Stimulated activated CD4-positive, alpha-beta T cell treated with anti-CD3 and anti-CD28 coated beads, Interleukin-15, amount 100 ng/mL, for 48 hours (primary cell): Measurements from ENCODE around the gene GAB2.
"Not testable (repeated sequence)": the region's sequence is repeated elsewhere in the genome, so short reads cannot be mapped to it uniquely, and the experiment has no call there.

ENCODE experiments used
- DNase-seq, 2 donors: peaks; one replicate each; pipeline ENCODE4 v3.0.0-alpha.2; 2020; ENCODE audit warnings: low read depth in 2 of 2

The GAB2 gene, protein sequence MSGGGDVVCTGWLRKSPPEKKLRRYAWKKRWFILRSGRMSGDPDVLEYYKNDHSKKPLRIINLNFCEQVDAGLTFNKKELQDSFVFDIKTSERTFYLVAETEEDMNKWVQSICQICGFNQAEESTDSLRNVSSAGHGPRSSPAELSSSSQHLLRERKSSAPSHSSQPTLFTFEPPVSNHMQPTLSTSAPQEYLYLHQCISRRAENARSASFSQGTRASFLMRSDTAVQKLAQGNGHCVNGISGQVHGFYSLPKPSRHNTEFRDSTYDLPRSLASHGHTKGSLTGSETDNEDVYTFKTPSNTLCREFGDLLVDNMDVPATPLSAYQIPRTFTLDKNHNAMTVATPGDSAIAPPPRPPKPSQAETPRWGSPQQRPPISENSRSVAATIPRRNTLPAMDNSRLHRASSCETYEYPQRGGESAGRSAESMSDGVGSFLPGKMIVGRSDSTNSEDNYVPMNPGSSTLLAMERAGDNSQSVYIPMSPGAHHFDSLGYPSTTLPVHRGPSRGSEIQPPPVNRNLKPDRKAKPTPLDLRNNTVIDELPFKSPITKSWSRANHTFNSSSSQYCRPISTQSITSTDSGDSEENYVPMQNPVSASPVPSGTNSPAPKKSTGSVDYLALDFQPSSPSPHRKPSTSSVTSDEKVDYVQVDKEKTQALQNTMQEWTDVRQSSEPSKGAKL

GRCh38 chr11:78417175-78417887 is at the start of gene GAB2:
GAB2 (minus strand) TSS chr11:78417820; CDS start chr11:78417720, 100 bp downstream.
- no peak for DNase-seq

DNA sequence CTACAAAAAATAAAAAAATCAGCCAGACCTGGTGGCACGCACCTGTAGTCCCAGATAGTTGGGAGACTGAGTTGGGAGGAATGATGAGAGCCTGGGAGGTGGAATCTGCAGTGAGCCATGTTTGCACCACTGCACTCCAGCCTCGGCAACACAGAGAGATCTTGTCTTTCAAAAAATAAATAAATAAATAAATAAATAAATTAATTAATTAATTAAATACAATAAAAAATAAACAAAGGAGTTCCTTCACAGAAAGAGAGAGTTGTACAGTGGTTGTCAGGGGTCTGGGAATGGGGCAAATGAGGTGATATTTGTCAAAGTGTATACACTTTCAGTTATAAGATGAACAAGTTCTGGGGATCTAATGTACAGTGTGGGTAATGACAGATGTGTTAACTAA is 49.8 kb upstream of the GAB2 start:
- no peak for DNase-seq

GRCh38 chr11:78465169-78465942 is 47.7 kb upstream of the GAB2 start:
- no peak for DNase-seq

DNA sequence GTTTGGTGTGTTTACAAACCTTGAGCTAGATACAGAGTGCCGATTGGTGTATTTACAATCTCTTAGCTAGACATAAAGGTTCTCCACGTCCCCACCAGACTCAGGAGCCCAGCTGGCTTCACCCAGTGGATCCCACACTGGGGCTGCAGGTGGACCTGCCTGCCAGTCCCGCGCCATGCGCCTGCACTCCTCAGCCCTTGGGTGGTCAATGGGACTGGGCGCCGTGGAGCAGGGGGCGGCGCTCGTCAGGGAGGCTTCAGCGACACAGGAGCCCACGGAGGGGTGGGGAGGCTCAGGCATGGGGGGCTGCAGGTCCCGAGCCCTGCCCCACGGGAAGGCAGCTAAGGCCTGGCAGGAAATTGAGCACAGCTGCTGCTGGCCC is 47.2 kb upstream of the GAB2 start:
- not testable (repeated sequence) for DNase-seq

- no peak for DNase-seq
Measured at GRCh38 chr11:78460471-78460870, 42.9 kb upstream of the GAB2 start.

- no peak for DNase-seq
Measured at GRCh38 chr11:78459738-78460137, 42.1 kb upstream of the GAB2 start.

- no peak for DNase-seq
Measured at GRCh38 chr11:78457448-78457847, 39.8 kb upstream of the GAB2 start.

GRCh38 chr11:78453140-78453935 is 35.7 kb upstream of the GAB2 start:
- no peak for DNase-seq

DNA sequence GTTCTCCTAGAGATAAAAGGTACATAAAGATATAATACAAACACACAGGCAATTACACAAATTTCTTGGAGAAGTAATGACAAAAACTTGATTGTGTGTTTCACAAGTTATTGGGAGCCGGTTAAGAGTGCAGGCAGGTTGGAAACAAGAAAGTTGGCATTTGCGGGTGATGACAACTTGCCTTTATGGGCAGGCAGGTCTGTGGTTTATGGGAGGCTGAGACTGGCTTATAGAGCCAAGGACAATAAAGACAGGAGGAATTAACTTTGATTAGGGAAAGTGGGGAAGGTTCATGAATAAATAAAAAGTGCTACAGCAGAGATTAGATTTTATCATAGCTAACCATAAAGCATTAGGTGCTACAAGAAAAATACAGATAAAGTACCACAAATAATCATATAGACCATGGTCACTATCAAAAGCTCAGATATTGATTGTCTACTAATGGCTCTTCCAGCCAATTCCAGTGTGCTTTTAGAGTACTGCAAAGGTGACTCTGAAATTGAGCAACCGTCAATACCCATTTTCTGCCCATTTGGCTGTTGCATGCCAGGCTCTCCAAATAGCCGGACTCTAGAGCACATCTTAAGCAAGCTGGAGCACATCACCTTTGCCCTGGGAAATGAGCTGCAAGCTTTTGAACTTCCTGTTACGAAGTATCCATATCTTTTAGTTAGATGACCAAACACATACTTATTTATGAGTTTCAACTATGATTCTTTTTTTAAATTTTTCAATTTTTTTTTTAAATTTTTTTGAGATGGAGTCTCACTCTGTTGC is 33.9 kb upstream of the GAB2 start:
- no peak for DNase-seq

DNA sequence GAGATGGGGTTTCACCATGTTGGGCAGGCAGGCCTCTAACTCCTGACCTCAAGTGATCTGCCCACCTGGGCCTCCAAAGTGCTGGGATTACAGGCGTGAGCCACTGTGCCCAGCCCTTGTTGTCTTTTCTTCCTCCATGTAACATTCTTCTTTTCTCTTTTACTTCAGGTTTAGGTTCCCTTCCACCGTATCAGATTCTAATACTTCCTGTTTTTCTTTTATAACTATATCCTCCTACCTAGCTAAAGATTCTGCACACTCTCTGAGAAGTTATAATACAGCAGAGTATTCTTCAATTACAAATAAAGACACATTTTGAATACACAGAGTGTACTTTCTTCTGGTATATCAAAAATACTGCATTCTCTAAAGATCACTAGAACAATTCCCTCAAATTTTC is 33.2 kb upstream of the GAB2 start:
- DNase-seq, result no peak

DNA sequence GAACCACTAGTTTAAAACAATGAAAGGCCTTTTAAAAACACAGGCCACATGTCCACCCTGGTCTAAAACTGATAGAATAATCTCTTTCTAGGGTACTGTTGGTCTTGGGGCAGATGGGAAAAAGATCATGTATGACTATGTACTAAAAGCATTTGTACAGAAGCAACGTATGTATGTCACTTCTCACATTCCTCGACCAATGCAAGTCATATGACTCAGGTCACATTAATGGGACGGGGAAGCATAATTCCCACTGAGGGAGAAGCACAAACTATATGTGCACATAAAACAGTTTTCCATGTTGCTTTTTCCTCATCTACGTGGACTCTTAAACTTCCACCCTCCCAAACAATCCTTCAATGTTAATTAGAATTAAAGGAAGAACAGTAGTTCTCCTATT is 32.2 kb upstream of the GAB2 start:
- DNase-seq, result no peak

DNA sequence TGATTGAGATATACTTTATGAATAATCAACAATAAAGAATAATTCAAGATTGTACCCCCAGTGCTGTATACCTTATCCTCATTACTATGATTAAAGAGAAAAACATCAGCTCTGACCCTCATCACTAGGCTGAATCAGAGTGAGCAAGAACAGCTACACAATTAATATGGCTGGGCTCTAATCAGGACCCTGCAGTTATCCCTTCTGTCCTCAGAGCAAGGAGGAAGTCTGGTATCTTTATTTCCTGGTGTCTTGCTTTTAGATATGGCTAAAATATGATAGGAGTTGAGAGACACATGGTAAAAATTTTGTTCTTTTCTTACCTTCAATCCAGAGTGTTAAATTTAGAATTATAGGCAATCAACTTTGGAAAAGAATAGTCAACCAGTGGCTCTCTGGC is 28.6 kb upstream of the GAB2 start:
- no peak for DNase-seq

- no peak for DNase-seq
Measured at GRCh38 chr11:78444726-78445125, 27.1 kb upstream of the GAB2 start.

DNA sequence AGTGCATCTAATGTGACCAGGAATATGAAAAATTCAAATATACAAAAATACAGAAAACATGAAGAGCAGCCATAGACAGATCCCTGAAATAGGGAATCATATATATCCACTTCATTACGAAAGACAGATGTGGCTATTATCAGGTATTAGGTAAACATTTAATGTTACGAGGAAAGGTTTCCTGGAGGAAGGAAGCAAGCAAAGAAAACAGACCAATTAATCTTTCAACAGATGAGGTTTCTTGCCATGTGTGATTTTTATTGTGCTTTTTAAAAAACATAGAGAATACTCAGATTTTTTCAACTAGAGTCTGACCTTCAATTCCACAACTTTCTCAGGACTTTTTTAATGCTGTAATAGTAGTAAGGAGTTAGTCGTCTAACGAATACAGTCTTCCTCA is 24.3 kb upstream of the GAB2 start:
- no peak for DNase-seq

DNA sequence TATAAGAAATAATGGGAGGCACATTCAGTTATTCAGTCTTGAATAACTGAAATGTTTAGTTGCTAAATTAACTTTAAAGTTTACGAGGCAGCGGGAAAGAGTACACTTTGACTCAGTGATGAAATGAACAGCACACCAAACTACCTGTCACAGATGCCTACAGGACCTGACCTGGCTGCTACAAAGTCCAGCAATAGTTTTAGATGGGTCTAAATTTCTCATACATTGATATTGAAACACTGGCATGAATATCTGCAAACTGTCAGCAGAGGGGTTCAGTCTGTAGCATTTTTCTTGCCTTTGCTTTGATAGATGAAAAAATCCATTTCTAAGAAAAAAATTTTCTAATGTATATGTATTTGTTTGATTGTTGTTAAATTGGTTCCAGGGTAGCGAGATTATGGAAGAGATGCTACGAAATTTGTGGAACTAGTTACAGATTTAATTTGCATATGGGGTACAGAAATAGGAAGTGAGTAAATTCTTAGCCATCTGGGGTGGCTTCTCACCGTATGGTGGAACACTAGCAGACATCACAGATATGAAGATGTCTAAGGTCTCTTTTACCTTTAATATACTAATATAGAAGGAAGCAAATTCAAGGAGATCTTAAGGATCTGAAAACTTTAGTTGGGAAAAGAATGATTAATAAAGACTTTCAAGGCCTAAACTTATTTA is 20.8 kb upstream of the GAB2 start:
- no peak for DNase-seq

- DNase-seq, result no peak
Measured at GRCh38 chr11:78432956-78433355, 15.3 kb upstream of the GAB2 start.

DNA sequence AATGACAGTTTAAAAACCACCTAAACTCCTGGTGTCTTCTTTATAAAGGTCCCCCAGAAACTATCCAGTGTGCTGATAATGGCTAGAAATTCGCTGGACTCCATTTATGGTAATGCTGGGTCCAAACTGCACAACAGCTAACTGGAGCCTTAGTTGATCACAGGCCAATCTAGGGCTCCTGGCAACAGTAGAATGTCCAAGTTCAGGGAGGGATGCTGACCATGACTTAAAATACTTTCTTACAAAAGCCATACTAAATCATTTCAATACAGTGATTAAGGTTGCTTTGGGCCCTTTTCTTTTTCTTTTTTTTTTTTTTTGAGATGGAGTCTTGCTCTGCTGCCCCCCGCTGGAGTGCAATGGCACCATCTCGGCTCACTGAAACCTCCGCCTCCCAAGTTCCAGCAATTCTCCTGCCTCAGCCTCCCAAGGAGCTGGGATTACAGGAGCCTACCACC is 14.5 kb upstream of the GAB2 start:
- no peak for DNase-seq

DNA sequence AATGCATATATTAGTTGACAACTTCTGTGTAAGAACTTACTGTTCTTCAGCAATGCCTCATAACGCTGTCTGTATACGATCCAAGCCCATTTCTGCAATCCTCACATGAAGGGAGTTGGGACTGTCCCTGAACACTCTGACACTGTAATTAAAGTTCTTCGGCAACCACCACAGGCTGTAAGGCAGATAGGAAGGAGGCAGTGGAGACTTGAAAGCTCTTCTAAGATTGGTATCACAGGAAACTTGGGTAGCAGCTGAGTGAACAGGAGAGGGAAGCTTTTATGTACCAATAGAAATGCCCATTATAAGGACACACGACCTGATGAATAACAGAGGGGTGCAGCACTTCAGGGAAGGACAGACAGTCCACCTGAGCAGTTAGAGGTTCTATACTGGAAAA is 12.0 kb upstream of the GAB2 start:
- no peak for DNase-seq

DNA sequence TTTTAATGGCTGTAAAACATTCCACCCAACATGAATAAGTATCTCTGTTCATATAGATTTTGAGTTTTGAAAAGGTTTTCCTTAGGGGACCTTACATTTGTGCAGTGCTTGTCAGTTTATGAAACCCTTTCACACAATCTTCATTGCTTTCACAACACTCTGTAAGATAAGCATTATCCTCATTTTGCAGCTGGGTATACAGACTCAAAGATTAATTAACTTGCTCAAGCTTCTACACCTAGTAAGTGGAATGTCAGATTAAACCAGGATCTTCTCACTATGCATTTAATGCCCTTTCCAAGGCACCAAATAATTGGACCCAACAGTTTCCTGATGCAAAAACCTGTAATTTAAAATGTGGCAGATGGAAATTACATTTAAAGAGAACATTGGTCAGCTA is 11.6 kb upstream of the GAB2 start:
- no peak for DNase-seq

DNA sequence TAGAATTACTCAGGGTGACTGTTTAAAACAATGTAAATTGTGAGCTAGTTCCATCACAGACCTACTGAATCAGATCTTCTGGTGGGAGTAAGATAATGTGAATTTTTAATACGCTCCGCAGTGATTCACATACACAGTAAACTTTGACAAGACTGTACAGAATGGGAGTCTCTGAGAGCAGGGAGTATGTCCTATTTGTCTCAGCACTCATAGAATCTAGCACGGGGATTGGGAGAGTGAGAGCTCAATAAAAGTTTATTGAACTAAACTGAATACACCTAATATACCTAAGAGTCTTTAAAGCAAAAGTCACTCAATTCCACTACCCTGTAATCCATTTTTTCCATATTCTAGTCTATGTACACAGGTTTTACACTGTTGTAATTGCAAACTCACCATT is 11.2 kb upstream of the GAB2 start:
- no peak for DNase-seq
